Measurements from ENCODE around the gene THEMIS2.
A peak's percentile ranks its signal among the peaks of the same experiment; 100 is the strongest.

Gene THEMIS2

DNA sequence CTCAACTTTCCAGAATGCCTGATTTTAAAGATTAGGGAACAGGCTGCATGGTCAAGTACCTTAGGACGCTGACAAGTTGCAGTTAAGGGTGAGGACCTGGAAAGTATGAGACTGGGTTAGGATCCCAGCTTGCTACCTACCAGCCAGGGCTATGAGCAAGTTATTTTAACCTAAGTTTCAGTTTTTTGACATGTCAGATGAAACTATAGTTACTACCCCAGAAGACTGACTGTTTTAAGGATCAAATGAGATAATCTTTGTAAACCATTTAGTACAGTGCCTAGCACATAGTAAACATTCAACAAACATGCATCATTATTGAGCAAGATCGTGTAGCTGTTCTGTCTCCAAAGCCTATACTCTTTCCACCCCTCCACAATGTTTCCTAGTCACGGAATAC lies 14.4 kb downstream of the THEMIS2 start:
- no peak for DNase-seq

DNA sequence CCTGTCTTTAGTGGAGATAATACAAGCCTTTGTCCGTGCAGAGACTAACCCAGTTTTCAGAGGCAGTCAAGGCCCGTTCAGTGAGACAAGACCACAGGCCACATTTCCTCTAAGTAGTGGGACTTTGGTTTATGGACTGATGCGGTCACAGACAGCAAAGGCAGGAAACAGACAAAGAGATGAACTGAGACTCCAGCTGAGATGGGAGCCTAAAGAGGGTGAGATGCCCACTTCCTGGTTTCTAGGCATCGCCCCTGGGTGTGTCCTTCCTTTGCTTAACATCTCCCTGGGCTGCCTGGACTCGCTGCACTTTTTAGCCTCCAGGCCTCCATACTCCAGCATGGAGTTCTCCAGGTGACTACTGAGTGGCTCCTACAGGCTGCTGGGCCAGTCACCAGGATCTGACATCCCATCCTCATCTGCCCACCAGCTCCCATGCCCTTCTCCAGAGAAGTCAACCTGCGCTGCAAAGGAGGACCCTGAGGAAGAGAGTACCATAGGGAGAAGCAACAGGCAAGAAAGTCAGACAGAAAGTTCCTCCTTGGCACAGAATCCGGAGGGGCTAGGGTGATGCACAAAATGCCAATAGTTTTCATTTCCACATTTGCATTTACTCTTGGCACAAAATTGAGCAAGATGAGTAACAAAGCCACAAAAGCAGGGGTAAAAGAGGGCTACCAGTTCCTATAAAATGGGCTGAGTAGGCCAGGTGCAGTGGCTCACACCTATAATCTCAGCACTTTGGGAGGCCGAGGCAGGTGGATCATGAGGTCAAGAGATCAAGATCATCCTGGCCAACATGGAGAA lies 15.1 kb downstream of the THEMIS2 start:
- no peak for DNase-seq

DNA sequence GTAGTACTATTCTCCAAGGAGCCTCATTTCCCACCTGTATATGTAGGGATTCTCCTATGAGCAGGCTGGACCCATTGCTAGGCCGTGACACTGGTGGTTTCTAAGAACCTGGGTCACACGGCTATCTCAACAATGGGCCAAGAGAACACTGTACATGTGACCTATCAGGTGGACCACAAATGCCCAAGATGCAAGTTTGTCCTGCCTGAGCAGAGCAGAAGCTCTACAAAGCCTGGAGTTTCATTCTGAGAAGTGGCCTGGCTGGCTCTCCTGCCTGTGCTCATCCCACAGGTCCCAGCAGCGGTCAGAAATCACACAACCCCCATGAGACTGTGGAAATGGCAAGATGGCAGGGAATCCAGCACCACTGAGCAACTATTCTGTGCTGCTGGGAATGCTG lies 17.2 kb downstream of the THEMIS2 start:
- no peak for DNase-seq

DNA sequence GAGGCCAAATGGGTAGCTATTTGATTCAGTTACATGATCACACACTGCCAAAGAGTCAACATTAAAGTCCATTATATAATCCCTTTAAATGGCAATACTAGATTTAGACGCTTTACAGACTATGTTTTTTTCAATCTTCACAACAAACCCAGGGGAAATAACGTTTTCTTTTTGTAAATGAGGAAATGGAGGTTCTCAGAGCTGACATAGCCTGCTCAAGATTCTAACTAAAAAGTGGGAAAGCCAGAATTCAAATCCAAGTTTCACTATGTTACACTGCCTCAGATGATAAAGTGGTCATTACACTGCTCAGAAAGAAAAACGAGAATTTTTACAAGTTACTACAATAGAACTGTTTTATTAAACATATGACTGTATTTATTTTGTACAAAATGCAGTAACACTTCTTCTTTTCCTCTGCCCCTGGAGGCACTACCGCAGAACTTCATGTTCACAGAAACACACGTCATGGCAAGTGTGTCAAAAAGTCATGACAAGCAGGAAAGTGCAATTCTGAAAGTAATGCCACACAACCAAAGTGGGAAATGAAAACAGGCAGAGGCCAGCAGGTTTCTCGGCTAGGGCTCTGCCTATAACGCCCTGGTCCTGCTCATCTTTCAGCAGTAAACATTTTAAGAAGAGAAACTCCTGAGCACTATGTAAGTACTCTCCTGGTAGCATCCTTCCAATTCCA lies 19.0 kb downstream of the THEMIS2 start:
- no peak for DNase-seq

DNA sequence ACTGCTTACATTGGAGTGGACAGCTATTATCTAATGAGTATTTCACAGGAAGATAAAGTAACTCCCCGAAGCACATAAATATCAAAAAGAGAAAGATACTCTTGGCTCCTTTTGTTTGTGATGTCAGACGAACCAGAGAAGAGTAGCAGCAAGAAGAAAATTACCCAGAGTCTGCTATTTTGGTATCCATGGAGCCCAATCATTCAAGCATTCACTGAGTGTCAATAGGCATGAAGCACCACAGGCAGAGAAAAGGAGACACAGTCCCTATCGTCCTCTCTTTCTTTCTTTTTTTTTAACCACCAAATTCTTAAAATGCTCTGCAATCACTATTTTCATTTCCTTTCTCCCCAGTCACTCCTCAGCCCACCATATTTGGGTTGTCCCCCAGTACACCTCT lies 22.2 kb downstream of the THEMIS2 start:
- no peak for DNase-seq

DNA sequence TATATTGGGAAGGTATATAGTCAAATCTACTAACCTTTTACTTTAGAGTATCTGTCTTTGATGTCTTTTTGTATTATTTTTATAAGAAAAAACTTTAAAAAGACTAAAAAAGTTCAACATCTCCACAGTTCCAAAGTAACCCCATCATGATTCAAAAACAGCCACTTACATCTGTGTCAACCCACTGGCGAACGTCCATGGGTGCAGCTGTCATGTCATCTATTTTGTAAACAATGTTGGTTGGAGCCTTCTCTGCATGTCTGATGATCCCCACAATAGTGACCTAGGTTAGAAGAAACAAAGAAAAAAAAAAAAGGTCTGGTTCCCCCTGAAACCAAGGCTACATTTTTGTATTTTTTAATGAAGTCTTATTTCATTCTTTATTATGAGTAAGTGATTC lies 34.4 kb downstream of the THEMIS2 start:
- DNase-seq: no peak

DNA sequence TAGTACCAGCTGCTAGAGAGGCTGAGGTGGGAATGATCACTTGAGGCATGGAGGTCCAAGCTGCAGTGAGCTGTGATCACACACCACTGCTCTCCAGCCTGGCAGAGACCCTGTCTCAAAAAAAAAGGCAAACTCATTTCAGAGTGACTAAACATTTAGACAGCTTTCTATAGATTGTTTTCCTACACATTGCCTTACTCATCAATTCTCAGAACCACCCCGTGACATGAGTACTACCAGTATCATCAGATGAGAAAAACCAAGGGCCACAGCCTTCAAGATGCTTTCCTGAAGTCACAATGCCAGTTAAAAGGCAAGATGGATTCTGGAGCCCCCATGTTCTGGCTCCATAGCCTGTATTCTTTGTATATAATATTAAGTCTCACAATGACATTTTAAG lies 40.1 kb downstream of the THEMIS2 start:
- DNase-seq: peak in 1 of 2 donors; percentile 14

DNA sequence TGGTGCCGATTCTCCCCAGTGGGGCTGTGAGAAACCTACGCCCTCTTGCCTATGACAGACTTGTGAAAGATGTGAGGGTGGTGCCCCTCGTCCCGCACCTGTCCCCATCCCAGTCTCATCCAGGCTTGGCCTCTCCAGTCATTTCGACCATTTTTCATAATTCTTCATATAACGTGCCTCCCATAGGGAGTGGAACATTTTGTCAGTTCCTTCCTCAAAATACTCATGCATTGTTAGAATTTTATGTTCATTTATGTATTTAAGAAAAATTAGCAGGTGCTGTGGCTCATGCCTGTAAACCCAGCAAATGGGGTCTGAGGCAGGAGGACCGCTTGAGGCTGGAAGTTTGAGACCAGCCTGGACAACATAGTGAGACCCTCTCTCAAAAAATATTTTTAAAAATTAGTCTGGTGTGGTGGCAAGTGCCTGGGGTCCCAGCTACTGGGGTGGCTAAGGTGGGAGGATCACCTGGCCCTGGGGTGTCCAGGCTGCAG lies 42.8 kb downstream of the THEMIS2 start:
- DNase-seq: no peak

DNA sequence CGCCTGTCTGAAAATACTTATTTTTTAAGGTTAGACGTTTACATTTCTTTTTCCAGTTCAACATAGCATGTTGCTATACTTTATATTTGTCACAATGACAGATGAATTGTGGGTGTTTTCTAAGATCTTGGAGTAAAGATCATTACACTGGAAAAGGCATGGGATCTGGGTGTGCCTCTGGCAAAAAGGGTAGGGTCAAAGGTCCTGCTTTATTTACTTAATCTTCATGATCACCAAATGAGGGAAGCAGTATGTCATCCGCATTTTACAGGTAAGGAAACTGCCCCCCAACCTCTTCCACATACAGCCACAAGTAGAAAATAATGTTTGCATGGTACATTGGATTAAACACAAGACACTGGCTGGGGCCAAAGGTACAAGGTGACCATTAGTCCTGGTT lies 49.9 kb downstream of the THEMIS2 start:
- DNase-seq: no peak

DNA sequence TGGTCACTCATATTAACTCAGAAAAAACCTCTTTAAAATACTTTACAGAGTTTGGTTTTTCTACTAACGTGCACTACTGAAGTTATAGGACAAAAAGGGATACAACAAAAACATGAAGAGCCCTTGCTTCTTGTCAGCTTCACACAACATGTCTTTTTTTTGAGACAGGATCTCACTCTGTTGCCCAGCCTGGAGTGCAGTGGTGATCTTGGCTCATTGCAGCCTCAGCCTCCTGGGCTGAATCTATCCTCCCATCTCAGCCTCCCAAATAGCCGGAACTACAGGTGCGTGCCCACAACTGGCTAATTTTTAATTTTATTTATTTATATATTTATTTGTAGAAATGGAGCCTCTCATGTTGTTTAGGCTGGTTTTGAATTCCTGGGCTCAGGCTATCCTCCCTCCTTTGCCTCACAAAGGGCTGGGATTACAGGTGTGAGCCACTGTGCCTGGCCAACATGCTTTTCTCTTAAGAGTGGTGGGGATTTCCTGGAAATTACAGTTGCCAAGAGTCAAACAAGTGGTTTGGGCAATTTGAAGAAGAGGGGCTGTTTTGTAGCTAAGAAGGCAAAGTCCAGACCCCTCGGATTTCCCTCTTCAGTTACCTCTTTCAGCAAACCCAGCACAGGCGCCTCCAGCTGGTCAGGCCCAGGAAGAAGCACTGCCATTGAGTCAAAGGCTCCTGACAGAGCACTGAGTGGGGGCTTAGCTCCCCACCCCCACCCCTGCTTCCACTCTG lies 56.0 kb downstream of the THEMIS2 start:
- DNase-seq: no peak

DNA sequence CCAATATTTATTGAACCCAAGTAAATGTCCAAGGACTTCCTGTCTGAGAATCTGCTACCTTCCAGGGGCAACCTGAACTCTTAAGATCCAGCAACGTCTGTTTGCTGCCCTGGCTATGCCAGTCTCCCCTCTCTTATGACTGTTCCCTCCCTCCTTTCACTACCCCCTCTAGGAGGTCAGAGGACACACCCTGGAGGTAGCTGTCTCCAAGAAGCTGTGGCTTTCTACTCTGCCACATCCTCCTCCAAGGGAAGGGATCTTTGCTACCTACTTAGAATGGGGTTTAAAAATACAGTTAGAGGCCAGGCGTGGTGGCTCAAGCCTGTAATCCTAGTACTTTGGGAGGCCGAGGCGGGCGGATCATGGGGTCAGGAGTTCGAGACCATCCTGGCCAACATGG lies 58.8 kb downstream of the THEMIS2 start:
- DNase-seq: no peak

DNA sequence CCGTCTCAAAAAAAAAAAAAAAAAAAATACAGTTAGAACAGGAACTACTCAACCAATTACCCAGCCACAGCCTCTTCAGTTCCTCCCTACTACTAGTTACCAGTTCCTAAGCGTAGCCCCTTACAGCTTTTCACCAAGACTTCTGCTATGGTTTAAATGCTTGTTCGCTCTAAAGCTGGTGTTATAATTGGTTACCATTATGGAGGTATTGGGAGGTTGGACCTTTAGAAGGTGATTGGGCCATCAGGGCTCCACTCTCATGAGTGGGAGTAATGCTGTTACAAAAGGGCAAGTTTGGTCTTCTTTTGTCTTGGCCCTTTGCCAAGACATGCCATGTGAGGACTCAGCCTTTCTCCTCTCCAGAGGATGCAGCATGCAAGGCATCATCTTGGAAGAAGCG lies 59.4 kb downstream of the THEMIS2 start:
- DNase-seq: no peak

DNA sequence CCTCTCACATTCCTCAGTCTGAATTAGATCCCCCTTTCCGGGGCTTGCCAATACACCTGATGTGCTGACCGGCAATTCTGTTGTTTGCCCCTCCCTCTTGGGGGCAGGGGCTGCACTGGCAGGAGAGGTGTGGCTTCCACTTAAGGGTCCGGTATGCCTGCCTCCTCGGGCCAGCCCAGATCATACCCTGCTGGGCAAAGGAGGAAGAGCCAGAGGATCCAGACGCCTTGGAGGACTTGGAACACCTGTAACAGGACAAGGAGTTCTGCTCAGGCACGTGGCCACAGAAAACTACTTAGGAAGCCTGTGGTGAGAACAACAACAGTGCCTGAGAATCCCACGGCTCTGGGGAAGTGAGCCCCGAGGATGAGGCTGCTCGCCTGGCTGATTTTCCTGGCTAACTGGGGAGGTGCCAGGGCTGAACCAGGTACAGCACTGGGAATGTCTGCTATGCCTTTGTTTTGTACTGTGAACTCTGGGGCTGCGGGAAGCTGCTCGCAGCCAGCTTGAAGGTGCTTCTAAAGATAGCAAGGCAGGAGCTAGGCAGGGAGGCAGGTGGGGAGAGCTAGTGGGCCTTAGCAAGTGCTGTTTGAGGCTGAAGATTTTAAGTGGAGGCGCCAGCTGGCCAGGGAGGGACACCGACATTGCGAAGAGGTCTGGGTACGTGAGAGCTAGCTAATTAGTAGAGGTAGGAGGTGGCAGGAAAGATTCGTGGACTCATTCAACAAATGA lies 62.6 kb downstream of the THEMIS2 start, which contains the start of gene SMPDL3B:
TSS of gene SMPDL3B (plus strand) at position 183 of the 732 bp plus-strand sequence. CDS start at position 367, 184 bp downstream.
- no peak for DNase-seq

DNA sequence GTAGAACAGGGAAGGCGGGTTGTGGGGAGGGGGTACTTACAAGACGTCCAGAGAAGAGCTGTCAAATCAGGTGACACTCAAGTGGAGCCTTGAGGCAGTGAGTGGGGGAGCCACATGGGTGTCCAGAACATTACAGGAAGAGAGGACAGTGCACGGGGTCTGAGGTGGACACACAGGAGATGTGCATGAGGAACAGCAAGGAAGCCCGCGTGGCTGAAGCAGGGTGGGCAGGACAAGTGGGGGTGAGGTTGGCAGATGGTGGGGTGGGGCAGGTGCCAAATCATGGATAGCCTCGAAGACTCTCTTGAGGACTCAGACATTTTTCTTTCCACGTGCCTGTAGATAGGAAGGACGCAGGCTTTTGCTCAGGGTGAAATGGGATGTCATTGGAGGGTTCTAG lies 63.4 kb downstream of the THEMIS2 start:
- DNase-seq: no peak
